GM23248 (cell line): Measurements from ENCODE around the gene KAT8.

Experiments
- EZH2 ChIP-seq: fragments of 200-600 bp; sonication (generic); IDR thresholded peaks from 2 replicates; pipeline ENCODE4 v1.6.1; 2018; ENCODE audit warnings: antibody characterized with exemption, mild to moderate bottlenecking; ENCODE audit not compliant: insufficient read depth, poor library complexity, severe bottlenecking
- EZH2phosphoT487 ChIP-seq: fragments of 200-600 bp; sonication (generic); IDR thresholded peaks from 2 replicates; pipeline ENCODE4 v1.6.1; 2018; ENCODE audit warnings: antibody characterized with exemption, moderate library complexity, mild to moderate bottlenecking, low read depth; ENCODE audit not compliant: insufficient read depth

GRCh38 chr16:31131416-31131815, 14.0 kb downstream of the KAT8 start:
- no peak for TF ChIP-seq EZH2
- TF ChIP-seq EZH2phosphoT487, result no peak
